Stomach (tissue), 9 donors: Measurements from ENCODE around the gene CC2D2B. TPM values are rescaled to one million over a fixed set of nuclear protein-coding genes. Genes with fewer than 3 reads are reported as not detected.

Experiments
- DNase-seq, 2 donors: peaks; one replicate each; pipeline versions ENCODE4 v3.0.0 to v3.0.0-alpha.2; 2013 to 2019
- H3K27ac ChIP-seq, 5 donors: fragments of 200-600 bp in 4 of 5; sonication (generic) in 4 of 5; one replicate each; pipeline ENCODE4 v1.5.1; 2013 to 2019; ENCODE audit warnings: mild to moderate bottlenecking in 1 of 5, moderate library complexity in 1 of 5
- H3K27me3 ChIP-seq, 3 donors: fragments of 200-600 bp; sonication (generic); one replicate each; pipeline ENCODE4 v1.5.1; 2017 to 2019; ENCODE audit warnings: mixed run types in 1 of 3
- H3K36me3 ChIP-seq, 4 donors: fragments of 200-600 bp; sonication (generic); 1 replicate in 3 of 4; 2 replicates in 1 of 4; pipeline ENCODE4 v1.5.1; 2016 to 2019
- H3K4me1 ChIP-seq, 4 donors: fragments of 200-600 bp; sonication (generic); one replicate each; pipeline ENCODE4 v1.5.1; 2016 to 2019
- H3K4me3 ChIP-seq, 4 donors: fragments of 200-600 bp; sonication (generic) in 3 of 4; one replicate each; pipeline ENCODE4 v1.5.1; 2016 to 2019; ENCODE audit warnings: mild to moderate bottlenecking in 1 of 4
- H3K9me3 ChIP-seq, 4 donors: fragments of 200-600 bp; sonication (generic); one replicate each; pipeline ENCODE4 v1.5.1; 2016 to 2019
- EP300 ChIP-seq: sonication (generic); formaldehyde crosslinking; IDR thresholded peaks from one replicate; pipeline ENCODE4 v1.6.1; 2017; ENCODE audit warnings: antibody characterized with exemption
- POLR2A ChIP-seq, 4 donors: fragments of 450-650 bp; IDR thresholded peaks; one replicate each; pipeline ENCODE4 v1.6.1; 2016; ENCODE audit warnings: antibody characterized with exemption in 4 of 4, control low read depth in 2 of 4, mild to moderate bottlenecking in 1 of 4, moderate library complexity in 1 of 4
- POLR2AphosphoS5 ChIP-seq, 3 donors: sonication (generic); formaldehyde crosslinking; IDR thresholded peaks; one replicate each; pipeline ENCODE4 v1.6.1; 2016; ENCODE audit warnings: antibody characterized with exemption in 3 of 3
- whole genome bisulfite sequencing, 5 donors: extraction: QIAGEN DNeasy Blood & Tissue Kit in 3 of 5; methylation state at CpG; one replicate each; pipeline versions ENCODE4 v1.1.5 to v1.1.7; 2013 to 2018; 5-methylcytosine and 5-hydroxymethylcytosine counted together
- intact Hi-C: fragments of 100-400 bp; cut with DNase I; formaldehyde crosslinking; loops from one replicate; pipeline ENCODE4 v1.15.1; 2023; ENCODE audit warnings: low total_unique reads
- polyA plus RNA-seq, 3 donors: library from polyadenylated mRNA; stranded (reverse); fragments of 200-250 nt; gene quantifications; one replicate each; pipeline ENCODE4 v1.2.3, GENCODE V29; 2013
- total RNA-seq, 5 donors: library from RNA; depleted of rRNA; stranded (reverse); fragments of >200 nt; gene quantifications; one replicate each; pipeline versions ENCODE4 v1.1.0 to v1.2.3, GENCODE V29; 2014 to 2016
- TF ChIP-seq, protein P1 (sequence below), 7 experiments: fragments of 450-650 bp in 4 of 7; fragments of 200-600 bp in 3 of 7; sonication (generic) in 3 of 7; IDR thresholded peaks; one replicate each; pipeline ENCODE4 v1.5.1; 2016 to 2019; ENCODE audit warnings: antibody characterized with exemption in 7 of 7, control low read depth in 2 of 7, mild to moderate bottlenecking in 1 of 7
- donor health status: healthy with polysubstance abuse.
- donor health status: Bipolar disorder and iron deficiency.
- donor health status: healthy.

Gene CC2D2B
- total and polyA plus RNA-seq, 8 donors = 0.12 to 9.2 (median 1.2) TPM; not detected in 3

DNA sequence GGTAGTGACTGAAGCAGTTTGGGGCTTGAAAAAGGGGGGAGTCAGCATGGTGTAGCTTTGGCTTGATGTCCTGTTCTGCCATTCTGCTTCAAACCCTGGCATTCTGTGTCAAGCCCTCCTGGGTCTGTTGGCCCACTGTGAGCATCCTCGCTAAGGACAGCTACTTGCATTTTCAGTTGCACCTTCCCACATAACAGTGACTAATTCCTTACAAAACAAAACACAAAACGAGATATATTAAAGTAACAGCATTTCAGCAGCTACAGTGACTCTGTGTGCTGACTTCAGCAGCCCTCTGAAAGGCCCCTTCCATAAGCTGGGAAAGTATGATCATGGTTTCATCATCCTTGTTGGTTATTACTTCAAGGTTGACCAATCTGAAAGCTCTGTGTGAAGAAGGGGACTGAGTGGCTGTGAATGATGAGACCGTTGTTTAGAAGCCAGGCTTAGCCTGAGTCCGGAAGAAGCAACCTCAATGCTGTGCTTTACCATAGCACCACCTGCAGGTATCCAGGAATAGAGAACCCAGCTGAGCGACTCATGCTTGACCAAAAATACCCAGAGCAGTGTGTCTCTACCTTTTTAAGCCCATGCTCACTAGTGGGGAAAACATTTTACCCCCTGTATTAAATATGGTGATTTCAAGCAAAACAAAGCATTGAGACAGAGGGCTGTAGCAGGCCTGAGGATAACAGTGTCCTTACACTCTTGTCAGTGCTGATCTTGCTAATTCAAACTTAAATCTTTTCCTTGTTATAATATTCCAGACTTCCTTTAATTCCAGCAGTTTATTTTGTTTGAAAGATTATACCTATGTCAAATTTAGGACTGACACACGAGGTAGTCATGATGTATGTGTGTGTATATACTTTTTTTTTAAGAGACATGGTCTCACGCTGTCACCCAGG is 42.6 kb upstream of the CC2D2B start:
- WGBS, 5 donors = 44 to 59% (median 48%) methylated on average over 7 of the region's 7 CpGs
- TF ChIP-seq, protein P1, sequence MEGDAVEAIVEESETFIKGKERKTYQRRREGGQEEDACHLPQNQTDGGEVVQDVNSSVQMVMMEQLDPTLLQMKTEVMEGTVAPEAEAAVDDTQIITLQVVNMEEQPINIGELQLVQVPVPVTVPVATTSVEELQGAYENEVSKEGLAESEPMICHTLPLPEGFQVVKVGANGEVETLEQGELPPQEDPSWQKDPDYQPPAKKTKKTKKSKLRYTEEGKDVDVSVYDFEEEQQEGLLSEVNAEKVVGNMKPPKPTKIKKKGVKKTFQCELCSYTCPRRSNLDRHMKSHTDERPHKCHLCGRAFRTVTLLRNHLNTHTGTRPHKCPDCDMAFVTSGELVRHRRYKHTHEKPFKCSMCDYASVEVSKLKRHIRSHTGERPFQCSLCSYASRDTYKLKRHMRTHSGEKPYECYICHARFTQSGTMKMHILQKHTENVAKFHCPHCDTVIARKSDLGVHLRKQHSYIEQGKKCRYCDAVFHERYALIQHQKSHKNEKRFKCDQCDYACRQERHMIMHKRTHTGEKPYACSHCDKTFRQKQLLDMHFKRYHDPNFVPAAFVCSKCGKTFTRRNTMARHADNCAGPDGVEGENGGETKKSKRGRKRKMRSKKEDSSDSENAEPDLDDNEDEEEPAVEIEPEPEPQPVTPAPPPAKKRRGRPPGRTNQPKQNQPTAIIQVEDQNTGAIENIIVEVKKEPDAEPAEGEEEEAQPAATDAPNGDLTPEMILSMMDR (IDR thresholded peaks at IDR 0.05) = peak in 4 of 7 experiments; percentile 24 to 46 (median 41)
- TF ChIP-seq POLR2A (IDR thresholded peaks at IDR 0.05) (no peak), POLR2AphosphoS5 (IDR thresholded peaks at IDR 0.05) (peak in 1 of 3 donors; percentile 35)
- Histone ChIP-seq H3K4me3 (no peak overlapping the region), H3K4me1 (peaks cover 0 to 19% (median 8%) of the 10 kb centered on the region in 4 donors), H3K27me3 (no peaks in the 10 kb centered on the region), H3K27ac (peak overlapping the region in 3 of 5 donors; percentile 32 to 52 (median 50)), H3K9me3 (no peaks in the 10 kb centered on the region), H3K36me3 (peaks cover 10 to 43% (median 33%) of the 10 kb centered on the region in 4 donors)
- DNase-seq = peak in 1 of 2 donors; percentile 75
- intact Hi-C loops = no loop called here

- TF ChIP-seq, protein P1 (IDR thresholded peaks at IDR 0.05) = no peak
- TF ChIP-seq POLR2A (IDR thresholded peaks at IDR 0.05) (no peak), EP300 (no peak), POLR2AphosphoS5 (IDR thresholded peaks at IDR 0.05) (no peak)
- WGBS, 5 donors = 51 to 73% (median 61%) methylated on average over 6 of the region's 6 CpGs
- Histone ChIP-seq H3K27ac (peak overlapping the region in 2 of 5 donors; percentile 26 to 32), H3K4me3 (no peak overlapping the region), H3K9me3 (no peaks in the 10 kb centered on the region), H3K4me1 (peaks cover 0 to 15% (median 8%) of the 10 kb centered on the region in 4 donors), H3K36me3 (peaks cover 10 to 42% (median 33%) of the 10 kb centered on the region in 4 donors), H3K27me3 (no peaks in the 10 kb centered on the region)
- no peak for DNase-seq
- intact Hi-C loops = no loop called here
These were observed 41.8 kb upstream of the CC2D2B start for GRCh38 chr10:95865814-95866466.

GRCh38 chr10:95866467-95866842 is 41.3 kb upstream of the CC2D2B start:
- Histone ChIP-seq H3K4me1 (peaks cover 0 to 13% (median 8%) of the 10 kb centered on the region in 4 donors), H3K36me3 (peaks cover 10 to 44% (median 35%) of the 10 kb centered on the region in 4 donors), H3K27ac (no peak overlapping the region), H3K9me3 (no peaks in the 10 kb centered on the region), H3K27me3 (no peaks in the 10 kb centered on the region), H3K4me3 (no peak overlapping the region)
- intact Hi-C loops = no loop called here
- 27 to 62% (median 39%) methylated on average over 2 of the region's 2 CpGs for WGBS, 5 donors
- no peak for TF ChIP-seq POLR2AphosphoS5 (IDR thresholded peaks at IDR 0.05)
- TF ChIP-seq POLR2A (IDR thresholded peaks at IDR 0.05) = no peak
- TF ChIP-seq, protein P1 (IDR thresholded peaks at IDR 0.05) = no peak
- no peak for TF ChIP-seq EP300
- no peak for DNase-seq

GRCh38 chr10:95867866-95868265 is 39.9 kb upstream of the CC2D2B start:
- DNase-seq = no peak
- H3K9me3 ChIP-seq = no peaks in the 10 kb centered on the region
- peaks cover 0 to 13% (median 8%) of the 10 kb centered on the region in 4 donors for H3K4me1 ChIP-seq
- 86 to 96% (median 92%) methylated on average over 4 of the region's 4 CpGs for WGBS, 5 donors
- intact Hi-C loops = no loop called here
- H3K4me3 ChIP-seq = no peak overlapping the region
- H3K27me3 ChIP-seq = no peaks in the 10 kb centered on the region
- H3K27ac ChIP-seq = no peak overlapping the region
- H3K36me3 ChIP-seq = peaks cover 10 to 53% (median 43%) of the 10 kb centered on the region in 4 donors
- TF ChIP-seq EP300 (no peak), POLR2AphosphoS5 (IDR thresholded peaks at IDR 0.05) (no peak)
- TF ChIP-seq, protein P1 (IDR thresholded peaks at IDR 0.05) = no peak
